K562 (cell line): ENCODE data around the gene GBA2. TPM values are rescaled to one million over a fixed set of nuclear protein-coding genes. Genes with fewer than 3 reads are reported as not detected.

Experiments used
- CREB3L1 ChIP-seq: fragments of 450-650 bp; IDR thresholded peaks from 2 replicates; pipeline ENCODE4 v1.6.1; 2014; ENCODE audit warnings: low read depth, mild to moderate bottlenecking, moderate library complexity, borderline replicate concordance
- CTCF ChIP-seq, 3 experiments: IDR thresholded peaks in 2 of 3; conservative IDR thresholded peaks in 1 of 3; 2 replicates each; pipeline ENCODE4 v1.5.1; 2011 to 2012; ENCODE audit warnings: low read length in 3 of 3, mild to moderate bottlenecking in 3 of 3, control low read depth in 2 of 3, improper control_type of control experiment in 1 of 3, inconsistent platforms in 1 of 3, low read depth in 1 of 3, mixed read lengths in 1 of 3, moderate library complexity in 1 of 3; ENCODE audit not compliant: insufficient read depth in 2 of 3
- HCFC1 ChIP-seq: IDR thresholded peaks from 2 replicates; pipeline ENCODE4 v1.6.1; 2012; ENCODE audit warnings: low read depth, low read length, improper control_type of control experiment
- MLX ChIP-seq, 2 experiments: fragments of 450-650 bp in 1 of 2; sonication (generic) in 1 of 2; formaldehyde crosslinking; conservative IDR thresholded peaks; 2 replicates each; pipeline versions ENCODE4 v1.4.0 to v1.8.1; 2020 to 2022; ENCODE audit warnings: mild to moderate bottlenecking in 1 of 2, missing genetic modification reagents in 1 of 2
- MTA2 ChIP-seq: fragments of 450-650 bp; IDR thresholded peaks from 2 replicates; pipeline ENCODE4 v1.6.1; 2016; ENCODE audit warnings: low read depth
- NCOA2 ChIP-seq, 2 experiments: fragments of 450-650 bp; IDR thresholded peaks; 2 replicates each; pipeline ENCODE4 v1.6.1; 2018; ENCODE audit warnings: mild to moderate bottlenecking in 2 of 2, moderate library complexity in 1 of 2; ENCODE audit not compliant: partially characterized antibody in 2 of 2
- RBBP5 ChIP-seq: fragments of 200-600 bp; sonication (generic); IDR thresholded peaks from 2 replicates; pipeline ENCODE4 v1.6.1; 2012; ENCODE audit warnings: borderline replicate concordance, mild to moderate bottlenecking, low read length, control low read depth, inconsistent platforms; ENCODE audit not compliant: insufficient read depth, poor library complexity, severe bottlenecking
- RNF2 ChIP-seq: sonication (generic); IDR thresholded peaks from 2 replicates; pipeline ENCODE4 v1.6.1; 2016
- SOX6 ChIP-seq: fragments of 450-650 bp; IDR thresholded peaks from 2 replicates; pipeline ENCODE4 v1.6.1; 2014; ENCODE audit warnings: mild to moderate bottlenecking
- TFAM ChIP-seq: fragments of 250-450 bp; sonication (Bioruptor Pico); conservative IDR thresholded peaks from 2 replicates; pipeline ENCODE4 v1.5.0; 2021; ENCODE audit warnings: mild to moderate bottlenecking, moderate library complexity
- THAP12 ChIP-seq: fragments of 250-450 bp; sonication (Bioruptor Pico); IDR thresholded peaks from 2 replicates; pipeline ENCODE4 v1.9.0; 2021; ENCODE audit warnings: mild to moderate bottlenecking, inconsistent platforms
- VEZF1 ChIP-seq: fragments of 200-800 bp; sonication (Bioruptor generic); IDR thresholded peaks from 2 replicates; pipeline ENCODE4 v1.6.1; 2017; ENCODE audit warnings: missing genetic modification characterization, missing compliant biosample characterization
- ZNF57 ChIP-seq: fragments of 450-650 bp; formaldehyde crosslinking; IDR thresholded peaks from 2 replicates; pipeline ENCODE4 v1.4.0; 2020; ENCODE audit warnings: mild to moderate bottlenecking, moderate library complexity
- polyA plus RNA-seq, 8 experiments: library from polyadenylated mRNA; depleted of rRNA in 4 of 8; stranded (reverse) in 5 of 8; unstranded in 3 of 8; fragments of >200 nt; fragmentation: Nextera tagmentation in 2 of 8; fragmentation: Illumina TruSeq in 1 of 8; extraction: Ambion mirVana in 2 of 8; extraction: Trizol in 1 of 8; gene quantifications; 2 replicates each; pipeline versions ENCODE4 v1.2.1 to v1.2.3, GENCODE V29; 2011 to 2014; ENCODE audit warnings: inconsistent platforms in 1 of 8, missing spikeins in 1 of 8
- total RNA-seq, 7 experiments: library from RNA; depleted of rRNA in 6 of 7; stranded (reverse); fragments of >200 nt in 6 of 7; fragmentation: Illumina TruSeq in 2 of 7; extraction: Trizol in 2 of 7; gene quantifications; 2 replicates each; pipeline versions ENCODE4 v1.2.1 to v1.2.3, GENCODE V29; 2011 to 2021; ENCODE audit warnings: low replicate concordance in 1 of 7
- TF ChIP-seq, protein P1 (sequence below), 3 experiments: fragments of 200-800 bp in 1 of 3; fragments of 250-450 bp in 1 of 3; fragments of 450-650 bp in 1 of 3; sonication (Bioruptor Pico) in 1 of 3; sonication (Bioruptor generic) in 1 of 3; formaldehyde crosslinking in 1 of 3; IDR thresholded peaks; 2 replicates each; pipeline versions ENCODE4 v1.6.1 to v1.8.0; 2016 to 2022; ENCODE audit warnings: mild to moderate bottlenecking in 2 of 3, missing genetic modification characterization in 2 of 3, missing compliant biosample characterization in 1 of 3, moderate library complexity in 1 of 3

GBA2 gene
- total and polyA plus RNA-seq, 9 of the 15 experiments (the other 6 are each of a cell fraction or from before 2014, with no cell fraction given): 14.1 to 60.4 (median 32.1) TPM

- TF ChIP-seq, protein P1, sequence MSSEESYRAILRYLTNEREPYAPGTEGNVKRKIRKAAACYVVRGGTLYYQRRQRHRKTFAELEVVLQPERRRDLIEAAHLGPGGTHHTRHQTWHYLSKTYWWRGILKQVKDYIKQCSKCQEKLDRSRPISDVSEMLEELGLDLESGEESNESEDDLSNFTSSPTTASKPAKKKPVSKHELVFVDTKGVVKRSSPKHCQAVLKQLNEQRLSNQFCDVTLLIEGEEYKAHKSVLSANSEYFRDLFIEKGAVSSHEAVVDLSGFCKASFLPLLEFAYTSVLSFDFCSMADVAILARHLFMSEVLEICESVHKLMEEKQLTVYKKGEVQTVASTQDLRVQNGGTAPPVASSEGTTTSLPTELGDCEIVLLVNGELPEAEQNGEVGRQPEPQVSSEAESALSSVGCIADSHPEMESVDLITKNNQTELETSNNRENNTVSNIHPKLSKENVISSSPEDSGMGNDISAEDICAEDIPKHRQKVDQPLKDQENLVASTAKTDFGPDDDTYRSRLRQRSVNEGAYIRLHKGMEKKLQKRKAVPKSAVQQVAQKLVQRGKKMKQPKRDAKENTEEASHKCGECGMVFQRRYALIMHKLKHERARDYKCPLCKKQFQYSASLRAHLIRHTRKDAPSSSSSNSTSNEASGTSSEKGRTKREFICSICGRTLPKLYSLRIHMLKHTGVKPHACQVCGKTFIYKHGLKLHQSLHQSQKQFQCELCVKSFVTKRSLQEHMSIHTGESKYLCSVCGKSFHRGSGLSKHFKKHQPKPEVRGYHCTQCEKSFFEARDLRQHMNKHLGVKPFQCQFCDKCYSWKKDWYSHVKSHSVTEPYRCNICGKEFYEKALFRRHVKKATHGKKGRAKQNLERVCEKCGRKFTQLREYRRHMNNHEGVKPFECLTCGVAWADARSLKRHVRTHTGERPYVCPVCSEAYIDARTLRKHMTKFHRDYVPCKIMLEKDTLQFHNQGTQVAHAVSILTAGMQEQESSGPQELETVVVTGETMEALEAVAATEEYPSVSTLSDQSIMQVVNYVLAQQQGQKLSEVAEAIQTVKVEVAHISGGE (CRISPR knock-in tag; IDR thresholded peaks at IDR 0.05): peak; percentile 53 to 96 (median 79); a peak in 5 of 6 replicates
- TF ChIP-seq NCOA2 (IDR thresholded peaks at IDR 0.05; ENCODE audit: partially characterized antibody in 2 of 2) (no peak), MTA2 (no peak), VEZF1 (peak; percentile 99), ZNF57 (CRISPR knock-in tag) (no peak), HCFC1 (peak; percentile 81), CTCF (IDR thresholded peaks at IDR 0.05 in 2 of 3, conservative IDR thresholded peaks at IDR 0.05 in 1 of 3; ENCODE audit: insufficient read depth in 2 of 3, low read depth in 1 of 3, low read length in 3 of 3) (peak; percentile 15 to 31 (median 15); a peak in 1 of 6 replicates), RBBP5 (peak; percentile 37), RNF2 (peak; percentile 61; the same call in 1 of the 2 replicates), MLX (CRISPR knock-in tag; conservative IDR thresholded peaks at IDR 0.05) (no peak), TFAM (CRISPR knock-in tag) (no peak), THAP12 (CRISPR knock-in tag) (peak; percentile 97), CREB3L1 (peak; percentile 98), SOX6 (peak; percentile 70)
Measured at GRCh38 chr9:35732185-35732799, 16.7 kb downstream of the GBA2 start, which contains the start of the genes CREB3 and TLN1 (continued).
